ENCODE results near the gene TMED6. TPM values are rescaled to one million over a fixed set of nuclear protein-coding genes. Genes with fewer than 3 reads are reported as not detected.
"Not testable (repeated sequence)": the region's sequence is repeated elsewhere in the genome, so short reads cannot be mapped to it uniquely, and the experiment has no call there.

TMED6 gene
- total RNA-seq, 4 donors from 2014 or later: not detected

DNA sequence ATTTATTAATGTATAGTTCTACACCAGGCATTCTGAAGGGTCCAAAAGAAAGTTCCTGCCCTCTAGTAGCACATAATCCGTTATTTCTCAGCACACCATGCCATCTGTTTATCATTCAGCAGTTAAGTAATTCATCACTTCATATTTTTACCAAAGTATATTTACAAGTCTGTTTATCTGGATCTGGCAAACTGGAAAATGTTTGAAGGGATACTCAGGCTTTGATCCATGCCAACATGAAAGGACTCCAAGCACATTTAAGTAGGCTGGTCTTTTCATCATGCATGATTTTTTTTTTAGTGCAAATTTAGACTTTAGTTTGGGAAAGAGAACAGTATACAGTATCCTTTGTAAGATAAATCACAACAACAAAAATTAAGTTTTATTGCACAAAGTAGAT, 44.5 kb downstream of the TMED6 start:
- peaks cover 0 to 42% (median 0%) of the 10 kb centered on the region in 3 donors for H3K36me3 ChIP-seq
- no peak overlapping the region for H3K4me3 ChIP-seq
- no peak overlapping the region for H3K27ac ChIP-seq
- DNase-seq: no peak
- H3K27me3 ChIP-seq: no peaks in the 10 kb centered on the region
- H3K4me1 ChIP-seq: peaks cover 3 to 11% (median 5%) of the 10 kb centered on the region in 3 donors
- WGBS, 2 donors: 83 to 85% methylated on average over 1 of the region's 1 CpG
- intact Hi-C loops (cut with DNase I): no loop called here
- no peak for TF ChIP-seq POLR2A (IDR thresholded peaks at IDR 0.05)
- no peaks in the 10 kb centered on the region for H3K9me3 ChIP-seq

DNA sequence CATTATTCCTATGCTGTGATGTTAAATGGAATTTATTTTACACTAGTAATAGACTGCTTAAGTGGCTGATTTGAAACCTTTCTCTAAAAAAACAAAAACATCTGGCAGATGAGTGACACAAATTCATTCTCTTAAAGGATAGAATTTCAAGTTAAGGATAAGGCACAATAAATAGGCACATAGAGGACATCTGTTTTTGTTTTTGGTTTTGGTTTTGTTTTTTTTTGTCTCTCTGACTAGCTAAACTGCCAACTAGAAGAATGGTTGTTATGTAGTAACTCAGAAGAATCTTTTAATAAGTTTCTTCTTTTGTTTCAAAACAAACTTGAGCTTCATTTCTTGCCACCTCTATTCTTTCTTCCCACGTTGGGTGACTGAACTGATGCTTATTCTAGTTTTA, 45.6 kb downstream of the TMED6 start:
- WGBS, 2 donors: 68 to 80% methylated on average over 1 of the region's 1 CpG
- Histone ChIP-seq H3K36me3 (peaks cover 0 to 52% (median 0%) of the 10 kb centered on the region in 3 donors), H3K4me3 (no peak overlapping the region), H3K27me3 (no peaks in the 10 kb centered on the region), H3K4me1 (peaks cover 3 to 7% (median 5%) of the 10 kb centered on the region in 3 donors), H3K27ac (no peak overlapping the region), H3K9me3 (no peaks in the 10 kb centered on the region)
- no peak for TF ChIP-seq CTCF (IDR thresholded peaks at IDR 0.05)
- TF ChIP-seq POLR2A (IDR thresholded peaks at IDR 0.05): no peak
- DNase-seq: no peak
- intact Hi-C loops (cut with DNase I): no loop called here

DNA sequence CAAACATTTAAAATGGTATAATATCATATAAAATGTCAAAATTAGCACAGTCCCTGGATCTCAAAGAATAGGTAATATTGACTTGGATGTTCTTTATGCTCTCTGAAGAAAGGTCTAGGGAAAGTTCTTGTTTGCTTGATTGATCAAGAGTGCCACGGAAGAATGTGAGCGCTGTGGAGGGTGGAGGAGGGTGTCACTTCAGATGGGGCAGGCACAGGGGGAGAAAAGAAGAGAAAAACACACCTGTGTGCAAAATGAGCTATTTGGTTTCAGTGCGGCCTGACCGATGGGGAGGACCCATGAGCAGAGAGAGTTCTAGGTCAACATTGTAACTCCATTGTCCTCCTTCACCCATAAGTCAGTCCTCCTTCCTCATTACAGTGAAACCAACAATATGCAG, 49.3 kb downstream of the TMED6 start:
- Histone ChIP-seq H3K4me3 (no peak overlapping the region), H3K4me1 (peaks cover 0 to 6% (median 0%) of the 10 kb centered on the region in 3 donors), H3K27me3 (no peaks in the 10 kb centered on the region), H3K36me3 (peaks cover 0 to 82% (median 0%) of the 10 kb centered on the region in 3 donors), H3K9me3 (no peaks in the 10 kb centered on the region), H3K27ac (no peak overlapping the region)
- intact Hi-C loops (cut with DNase I): no loop called here
- WGBS, 2 donors: 90 to 93% methylated on average over 4 of the region's 4 CpGs
- no peak for DNase-seq
- TF ChIP-seq CTCF (IDR thresholded peaks at IDR 0.05) (no peak), POLR2A (IDR thresholded peaks at IDR 0.05) (no peak)

DNA sequence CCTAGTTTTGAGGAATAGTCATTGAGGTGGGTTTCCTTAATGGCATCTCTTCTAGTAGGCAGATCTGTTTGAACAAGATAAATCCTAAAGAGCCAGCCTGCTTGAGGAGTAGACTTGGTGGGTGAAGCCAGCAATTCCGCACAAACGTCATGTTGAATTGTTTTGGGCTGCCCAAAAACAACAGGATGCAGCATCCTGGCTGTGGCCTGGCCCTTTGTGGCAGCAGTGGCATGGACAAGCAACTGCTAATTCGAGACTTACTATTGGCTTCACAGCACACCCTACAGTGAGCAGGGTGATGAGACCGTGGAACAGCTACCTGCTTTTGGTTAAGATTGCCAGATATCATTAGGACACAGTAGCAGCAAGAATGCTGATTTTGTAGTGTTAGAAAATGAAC, 49.7 kb downstream of the TMED6 start:
- 87 to 94% methylated on average over 4 of the region's 4 CpGs for WGBS, 2 donors
- intact Hi-C loops (cut with DNase I): no loop called here
- Histone ChIP-seq H3K9me3 (no peaks in the 10 kb centered on the region), H3K4me1 (peaks cover 0 to 6% (median 0%) of the 10 kb centered on the region in 3 donors), H3K4me3 (no peak overlapping the region), H3K36me3 (peaks cover 0 to 78% (median 0%) of the 10 kb centered on the region in 3 donors), H3K27me3 (no peaks in the 10 kb centered on the region), H3K27ac (no peak overlapping the region)
- no peak for DNase-seq
- TF ChIP-seq POLR2A (IDR thresholded peaks at IDR 0.05): no peak
- no peak for TF ChIP-seq CTCF (IDR thresholded peaks at IDR 0.05)

- TF ChIP-seq POLR2A (IDR thresholded peaks at IDR 0.05) (no peak), CTCF (IDR thresholded peaks at IDR 0.05) (no peak)
- 55 to 58% methylated on average over 1 of the region's 1 CpG for WGBS, 2 donors
- no peak overlapping the region for H3K4me3 ChIP-seq
- H3K9me3 ChIP-seq: no peaks in the 10 kb centered on the region
- DNase-seq: no peak
- H3K4me1 ChIP-seq: peaks cover 0 to 6% (median 0%) of the 10 kb centered on the region in 3 donors
- H3K36me3 ChIP-seq: peaks cover 0 to 71% (median 0%) of the 10 kb centered on the region in 3 donors
- no peaks in the 10 kb centered on the region for H3K27me3 ChIP-seq
- H3K27ac ChIP-seq: no peak overlapping the region
- intact Hi-C loops (cut with DNase I): no loop called here
These were observed 50.4 kb downstream of the TMED6 start for GRCh38 chr16:69301187-69301586.

DNA sequence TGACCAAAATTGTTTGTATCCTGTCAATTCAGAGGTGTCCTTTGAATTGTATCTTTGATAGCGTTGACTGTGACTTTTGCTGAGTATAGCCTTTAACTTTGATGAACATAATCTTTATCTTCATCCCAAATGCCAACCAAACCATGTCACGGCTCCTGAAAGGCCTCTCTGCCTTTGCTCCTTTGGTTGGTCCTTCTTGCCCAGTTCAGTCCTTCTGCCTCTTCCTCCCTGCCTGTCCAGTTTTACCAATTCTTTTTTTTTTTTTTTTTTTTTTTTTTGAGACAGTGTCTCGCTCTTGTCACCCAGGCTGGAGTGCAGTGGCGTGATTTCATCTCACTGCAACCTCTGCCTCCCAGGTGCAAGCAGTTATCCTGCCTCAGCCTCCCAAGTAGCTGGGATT, 53.3 kb downstream of the TMED6 start:
- Histone ChIP-seq H3K27me3 (no peaks in the 10 kb centered on the region), H3K4me3 (no peak overlapping the region), H3K9me3 (no peaks in the 10 kb centered on the region), H3K4me1 (peaks cover 0 to 6% (median 0%) of the 10 kb centered on the region in 3 donors), H3K27ac (no peak overlapping the region), H3K36me3 (peaks cover 0 to 56% (median 0%) of the 10 kb centered on the region in 3 donors)
- intact Hi-C loops (cut with DNase I): no loop called here
- 94 to 99% methylated on average over 4 of the region's 4 CpGs for WGBS, 2 donors
- no peak for DNase-seq
- no peak for TF ChIP-seq CTCF (IDR thresholded peaks at IDR 0.05)
- no peak for TF ChIP-seq POLR2A (IDR thresholded peaks at IDR 0.05)

GRCh38 chr16:69296771-69297170, 54.8 kb downstream of the TMED6 start:
- H3K4me1 ChIP-seq; intact Hi-C loops (cut with DNase I); H3K4me3 ChIP-seq; H3K9me3 ChIP-seq; H3K27ac ChIP-seq; H3K27me3 ChIP-seq; DNase-seq: not testable (repeated sequence)
- WGBS, 2 donors: 94 to 95% methylated on average over 7 of the region's 7 CpGs
- peaks cover 0 to 43% (median 0%) of the 10 kb centered on the region in 3 donors for H3K36me3 ChIP-seq
